Osteoblast (primary cell): ENCODE results near the gene RFFL. TPM values are rescaled to one million over a fixed set of nuclear protein-coding genes. Genes with fewer than 3 reads are reported as not detected.

ENCODE experiments used
- DNase-seq: peaks from one replicate; pipeline ENCODE4 v3.0.0; 2011; ENCODE audit warnings: low spot score, mixed read lengths; ENCODE audit not compliant: insufficient read length; ENCODE audit errors: missing footprints
- H2AFZ ChIP-seq: 2 replicates; pipeline ENCODE4 v1.6.0; 2011; ENCODE audit warnings: mild to moderate bottlenecking, low read length
- H3K27ac ChIP-seq: 2 replicates; pipeline ENCODE4 v1.5.1; 2011; ENCODE audit warnings: mild to moderate bottlenecking, low read depth, low read length, moderate library complexity
- H3K27me3 ChIP-seq: 2 replicates; pipeline ENCODE4 v1.6.0; 2012; ENCODE audit warnings: mild to moderate bottlenecking, control low read depth, inconsistent platforms, low read length, moderate library complexity; ENCODE audit not compliant: insufficient read depth
- H3K36me3 ChIP-seq: 2 replicates; pipeline ENCODE4 v1.5.1; 2011; ENCODE audit warnings: mild to moderate bottlenecking, low read length, control low read depth, moderate library complexity; ENCODE audit not compliant: insufficient read depth
- H3K4me1 ChIP-seq: 2 replicates; pipeline ENCODE4 v1.5.1; 2011; ENCODE audit warnings: mild to moderate bottlenecking, low read length, control low read depth, moderate library complexity; ENCODE audit not compliant: insufficient read depth
- H3K4me2 ChIP-seq: 2 replicates; pipeline ENCODE4 v1.6.0; 2011; ENCODE audit warnings: mild to moderate bottlenecking, low read length; ENCODE audit not compliant: insufficient read depth
- H3K4me3 ChIP-seq: fragments of 200-600 bp; sonication (generic); 3 replicates; pipeline ENCODE4 v1.5.1; 2012; ENCODE audit warnings: mild to moderate bottlenecking, low read length, inconsistent platforms; ENCODE audit not compliant: insufficient read depth
- H3K79me2 ChIP-seq: 2 replicates; pipeline ENCODE4 v1.6.0; 2012; ENCODE audit warnings: mild to moderate bottlenecking, low read length, control low read depth, inconsistent platforms; ENCODE audit not compliant: insufficient read depth
- H3K9me3 ChIP-seq: 2 replicates; pipeline ENCODE4 v1.5.1; 2011; ENCODE audit warnings: low read depth, low read length, control low read depth
- H4K20me1 ChIP-seq: 2 replicates; pipeline ENCODE4 v1.6.0; 2012; ENCODE audit warnings: mild to moderate bottlenecking, low read length, control low read depth; ENCODE audit not compliant: insufficient read depth
- CTCF ChIP-seq: IDR thresholded peaks from 2 replicates; pipeline ENCODE4 v1.5.1; 2011; ENCODE audit warnings: mild to moderate bottlenecking, low read depth, low read length, moderate library complexity; ENCODE audit errors: extremely low read depth
- total RNA-seq: library from RNA; depleted of rRNA; stranded (reverse); fragments of >200 nt; gene quantifications from 2 replicates; pipeline ENCODE4 v1.2.3, GENCODE V29; 2012

RFFL gene
- total RNA-seq, 1 donor, result 15.2 TPM

- H3K36me3 ChIP-seq, result peaks cover 21% of the 10 kb centered on the region
- no peaks in the 10 kb centered on the region for H3K27me3 ChIP-seq
- no peak overlapping the region for H2AFZ ChIP-seq
- no peak overlapping the region for H3K4me2 ChIP-seq
- TF ChIP-seq CTCF, result no peak
- H3K9me3 ChIP-seq, result no peaks in the 10 kb centered on the region
- DNase-seq, result no peak
- H3K4me1 ChIP-seq, result peaks cover 28% of the 10 kb centered on the region
- peaks cover 9% of the 10 kb centered on the region for H3K79me2 ChIP-seq
- no peak overlapping the region for H3K4me3 ChIP-seq
- no peaks in the 10 kb centered on the region for H4K20me1 ChIP-seq
- H3K27ac ChIP-seq, result no peak overlapping the region
These were observed 38.0 kb downstream of the RFFL start for GRCh38 chr17:35025541-35025940.

- no peak for DNase-seq
- TF ChIP-seq CTCF, result no peak
- H3K27me3 ChIP-seq, result no peaks in the 10 kb centered on the region
- no peak overlapping the region for H3K4me2 ChIP-seq
- H3K36me3 ChIP-seq, result peaks cover 21% of the 10 kb centered on the region
- no peak overlapping the region for H3K4me3 ChIP-seq
- H4K20me1 ChIP-seq, result no peaks in the 10 kb centered on the region
- peaks cover 16% of the 10 kb centered on the region for H3K79me2 ChIP-seq
- peaks cover 23% of the 10 kb centered on the region for H3K4me1 ChIP-seq
- no peak overlapping the region for H2AFZ ChIP-seq
- no peaks in the 10 kb centered on the region for H3K9me3 ChIP-seq
- H3K27ac ChIP-seq, result peak overlapping the region; percentile 92
These were observed 40.0 kb downstream of the RFFL start for GRCh38 chr17:35023538-35023937.

- DNase-seq, result peak; percentile 95
- Histone ChIP-seq H3K36me3 (peaks cover 21% of the 10 kb centered on the region), H3K4me2 (peak overlapping the region; percentile 60)
These were observed 40.9 kb downstream of the RFFL start for GRCh38 chr17:35022536-35023063.

More at GRCh38 chr17:35022536-35023063, 40.9 kb downstream of the RFFL start:
- Histone ChIP-seq H3K4me1 (peaks cover 18% of the 10 kb centered on the region), H3K27ac (peak overlapping the region; percentile 92), H4K20me1 (no peaks in the 10 kb centered on the region), H2AFZ (peak overlapping the region; percentile 77), H3K79me2 (peaks cover 20% of the 10 kb centered on the region), H3K4me3 (peak overlapping the region; percentile 16), H3K9me3 (no peaks in the 10 kb centered on the region), H3K27me3 (no peaks in the 10 kb centered on the region)
- peak; percentile 51 for TF ChIP-seq CTCF
